Fibroblast of villous mesenchyme (primary cell): Measurements from ENCODE around the gene UBAP1. TPM values are rescaled to one million over a fixed set of nuclear protein-coding genes. Genes with fewer than 3 reads are reported as not detected.
A peak's percentile ranks its signal among the peaks of the same experiment; 100 is the strongest.
"Not testable (repeated sequence)": the region's sequence is repeated elsewhere in the genome, so short reads cannot be mapped to it uniquely, and the experiment has no call there.

ENCODE experiments used
- DNase-seq: peaks from one replicate; pipeline ENCODE4 v3.0.0-alpha.2; 2010; ENCODE audit warnings: low read depth
- H3K4me3 ChIP-seq: 2 replicates; pipeline ENCODE4 v1.5.1; 2011; ENCODE audit warnings: low read depth, mild to moderate bottlenecking, low read length
- CTCF ChIP-seq: IDR thresholded peaks from 2 replicates; pipeline ENCODE4 v1.5.1; 2012; ENCODE audit warnings: low read depth, mild to moderate bottlenecking, low read length; ENCODE audit not compliant: insufficient read depth
- total RNA-seq: library from RNA; depleted of rRNA; stranded (reverse); fragments of >200 nt; gene quantifications from 2 replicates; pipeline ENCODE4 v1.2.3, GENCODE V29; 2012

UBAP1 gene
- total RNA-seq, 1 donor, result 51.0 TPM

DNA sequence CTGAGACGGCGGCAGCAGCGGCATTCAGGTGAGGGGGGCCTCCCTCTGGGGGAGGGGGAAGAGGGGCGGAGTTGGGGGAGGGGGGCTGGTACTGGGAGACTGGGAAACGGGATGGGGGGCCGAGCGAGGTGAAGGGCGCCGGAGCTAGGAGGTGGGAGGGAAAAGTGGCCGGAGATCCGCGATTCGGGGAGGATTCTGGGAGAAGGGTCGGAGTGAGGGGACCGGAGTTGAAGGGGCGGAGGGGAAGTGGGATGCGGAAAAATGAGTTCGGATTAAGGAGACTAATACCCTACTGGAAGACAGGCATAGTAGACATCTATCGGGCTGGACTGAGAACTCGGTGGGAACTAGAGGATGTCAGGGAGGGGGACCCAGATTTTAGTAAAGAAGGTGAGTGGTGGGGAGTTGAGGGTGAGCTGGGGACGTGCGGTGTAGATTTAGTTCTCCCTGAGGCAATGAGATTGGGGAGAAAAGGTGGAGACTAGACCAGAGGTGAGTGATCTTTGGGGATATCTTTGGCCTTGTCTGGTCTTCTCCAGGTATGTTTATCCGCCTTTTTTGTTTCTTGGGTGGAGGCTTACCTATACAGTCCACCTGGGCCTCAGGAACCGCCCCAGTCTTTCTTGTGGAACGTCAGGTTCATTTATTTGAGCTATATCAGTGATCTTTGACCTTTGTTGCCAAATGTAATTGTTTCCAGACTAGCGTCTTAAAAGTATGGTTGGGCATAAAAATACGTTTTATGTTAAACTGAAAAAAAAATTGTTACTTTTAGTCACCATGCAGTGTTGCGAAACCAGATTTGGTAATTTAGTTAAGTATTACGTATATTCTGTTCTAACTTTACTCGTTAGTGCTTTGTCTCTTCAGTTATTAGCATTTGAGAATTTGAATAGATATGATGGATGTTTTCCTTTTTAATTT is 632 bp downstream of the UBAP1 start:
- peak overlapping the region; percentile 88 for H3K4me3 ChIP-seq
- peak; percentile 90 for DNase-seq
- no peak for TF ChIP-seq CTCF

GRCh38 chr9:34185778-34186551 is 7.1 kb downstream of the UBAP1 start:
- peak; percentile 96 for DNase-seq
- no peak for TF ChIP-seq CTCF
- H3K4me3 ChIP-seq, result no peak overlapping the region

DNA sequence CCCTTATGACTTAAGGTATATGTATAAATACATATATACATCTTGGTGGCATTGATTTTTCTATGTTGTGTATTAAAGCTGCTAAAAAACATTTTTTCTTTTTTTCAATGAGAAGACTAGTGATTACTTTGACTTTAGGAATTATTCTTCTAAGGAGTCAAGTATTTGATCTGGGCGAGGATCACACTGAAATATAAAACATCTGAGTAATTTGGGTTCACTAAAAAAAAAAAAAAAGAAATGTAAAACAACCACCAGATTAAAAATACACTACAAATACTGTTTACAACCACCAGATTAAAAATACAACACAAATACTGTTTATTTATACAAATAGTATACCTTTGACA is 9.0 kb downstream of the UBAP1 start:
- no peak for TF ChIP-seq CTCF
- no peak for DNase-seq
- H3K4me3 ChIP-seq, result no peak overlapping the region

- TF ChIP-seq CTCF, result peak; percentile 48
- peak; percentile 56 for DNase-seq
- no peak overlapping the region for H3K4me3 ChIP-seq
Observed at GRCh38 chr9:34190996-34191892, 12.4 kb downstream of the UBAP1 start.

DNA sequence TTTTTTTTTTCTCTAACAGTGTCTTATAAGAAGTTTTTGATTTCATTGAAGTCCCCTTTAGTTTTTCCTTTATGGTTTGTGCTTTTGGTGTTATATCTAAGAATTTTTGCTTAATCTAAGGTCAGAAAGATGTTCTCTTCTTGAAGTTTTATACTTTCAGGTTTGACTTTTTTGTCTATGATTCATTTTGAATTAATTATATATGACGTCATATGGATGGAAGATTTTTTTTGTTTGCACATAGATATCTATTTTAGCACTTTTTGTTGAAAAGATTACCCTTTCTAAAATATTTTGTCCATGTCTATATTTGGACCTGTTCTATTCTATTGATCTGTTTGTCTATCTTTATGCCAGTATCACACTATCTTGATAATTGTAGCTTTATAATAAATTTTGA is 16.3 kb downstream of the UBAP1 start:
- no peak for DNase-seq
- no peak for TF ChIP-seq CTCF
- no peak overlapping the region for H3K4me3 ChIP-seq

DNA sequence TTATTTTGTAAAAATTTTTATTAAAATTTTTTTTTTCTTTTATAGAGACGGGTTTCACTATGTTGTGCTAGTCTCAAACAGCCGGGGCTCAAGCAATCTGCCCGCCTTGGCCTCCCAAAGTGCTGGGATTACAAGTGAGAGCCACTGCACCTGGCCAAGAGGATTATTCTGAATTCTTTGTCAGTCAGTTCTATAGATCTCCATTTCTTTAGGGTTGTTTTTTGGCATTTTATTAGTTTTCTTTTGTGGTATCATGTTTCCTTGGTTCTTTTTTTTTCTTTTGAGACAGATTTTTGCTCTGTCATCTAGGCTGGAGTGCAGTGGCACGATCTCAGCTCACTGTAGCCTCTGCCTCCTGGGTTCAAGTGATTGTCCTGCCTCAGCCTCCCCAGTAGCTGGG is 18.4 kb downstream of the UBAP1 start:
- DNase-seq, H3K4me3 ChIP-seq: not testable (repeated sequence)
